ENCODE data around the gene CCNO. TPM values are rescaled to one million over a fixed set of nuclear protein-coding genes. Genes with fewer than 3 reads are reported as not detected.

The CCNO gene
- total and polyA plus RNA-seq, 2 donors (not counting 3 experiments of a cell fraction or from before 2014, with no cell fraction given) = 0.37 to 0.58 TPM

DNA sequence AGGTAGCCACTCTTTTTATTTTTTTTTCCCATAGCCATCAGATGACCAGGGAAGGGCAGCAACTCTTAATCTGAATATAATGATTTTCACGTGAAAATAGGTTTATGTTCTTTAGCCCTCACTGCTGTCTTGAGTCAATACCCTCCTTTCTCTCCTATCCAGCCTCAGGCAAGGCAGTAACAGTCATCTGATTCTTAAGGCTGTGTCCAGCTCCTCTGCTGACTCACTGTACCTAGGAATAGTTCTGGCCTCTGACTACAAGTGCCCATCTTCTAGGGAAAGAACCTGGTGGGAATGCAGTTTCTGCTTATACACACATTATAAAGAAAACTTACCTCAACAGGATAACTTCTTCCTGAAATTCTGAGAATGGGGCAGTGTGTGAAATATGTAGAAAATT is 43.4 kb upstream of the CCNO start:
- ChIA-PET POLR2A (no interaction called here), CTCF (no interaction called here)
- BruUV-seq (replicated peaks) = no TSS peak
- H3K9me3 ChIP-seq (replicated peaks; ENCODE audit: control insufficient read depth, insufficient read depth, low read length) = no peaks in the 10 kb centered on the region
- intact Hi-C loops (cut with micrococcal nuclease) = no loop called here
- dilution Hi-C loops (cut with MboI; ENCODE audit: extremely low pct_ligation_motif_present, low sequenced_read_pairs) = no loop called here
- H3K9me1 ChIP-seq (replicated peaks; ENCODE audit: control insufficient read depth, extremely low read depth, insufficient read depth, low read length) = no peaks in the 10 kb centered on the region
- no peak overlapping the region for H3K27ac ChIP-seq (ENCODE audit: insufficient read depth, low read depth, low read length)
- no peak overlapping the region for H3K4me3 ChIP-seq (replicated peaks in 1 of 3; ENCODE audit: insufficient read depth in 1 of 3, low read depth in 1 of 3, low read length in 3 of 3)
- H3K27me3 ChIP-seq (ENCODE audit: control insufficient read depth in 2 of 2, insufficient read depth in 2 of 2, low read length in 2 of 2) = no peaks in the 10 kb centered on the region
- H3K4me2 ChIP-seq (ENCODE audit: insufficient read depth, low read length) = no peak overlapping the region
- no peak for FAIRE-seq
- H3K4me1 ChIP-seq (ENCODE audit: control insufficient read depth, extremely low read depth, insufficient read depth, low read length) = no peaks in the 10 kb centered on the region
- H4K20me1 ChIP-seq (replicated peaks; ENCODE audit: control insufficient read depth, extremely low read depth, insufficient read depth, low read length) = no peaks in the 10 kb centered on the region
- H3K36me3 ChIP-seq (ENCODE audit: control insufficient read depth in 2 of 2, extremely low read depth in 1 of 2, insufficient read depth in 2 of 2, low read length in 2 of 2) = peaks cover 15 to 23% of the 10 kb centered on the region in 2 experiments
- TF ChIP-seq POLR2A (IDR thresholded peaks at IDR 0.05; ENCODE audit: low read depth, low read length) (no peak), EZH2 (IDR thresholded peaks at IDR 0.05; ENCODE audit: borderline replicate concordance, low read depth, low read length, severe bottlenecking) (no peak), MYC (IDR thresholded peaks at IDR 0.05; ENCODE audit: low read depth, low read length) (no peak), POLR2AphosphoS5 (IDR thresholded peaks at IDR 0.05; ENCODE audit: insufficient read depth, low read depth, low read length) (no peak), JUN (IDR thresholded peaks at IDR 0.05; ENCODE audit: borderline replicate concordance, insufficient read depth, insufficient read length, low read depth) (no peak), FOS (IDR thresholded peaks at IDR 0.05; ENCODE audit: borderline replicate concordance, insufficient read depth, low read length) (no peak), GATA2 (IDR thresholded peaks at IDR 0.05; ENCODE audit: insufficient read depth, insufficient read length, low read depth, low read length) (no peak), CTCF (IDR thresholded peaks at IDR 0.05; ENCODE audit: extremely low read depth in 1 of 2, insufficient read depth in 1 of 2, low read depth in 1 of 2, low read length in 2 of 2) (no peak)
- TF ChIP-seq, protein P1, sequence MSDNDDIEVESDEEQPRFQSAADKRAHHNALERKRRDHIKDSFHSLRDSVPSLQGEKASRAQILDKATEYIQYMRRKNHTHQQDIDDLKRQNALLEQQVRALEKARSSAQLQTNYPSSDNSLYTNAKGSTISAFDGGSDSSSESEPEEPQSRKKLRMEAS (IDR thresholded peaks at IDR 0.05; ENCODE audit: insufficient read depth, insufficient read length) = no peak
- no peak for DNase-seq (ENCODE audit: low read depth, low spot score)
- H2AFZ ChIP-seq (ENCODE audit: low read depth, low read length) = no peak overlapping the region
- H3K79me2 ChIP-seq (ENCODE audit: control insufficient read depth, insufficient read depth, low read length) = no peaks in the 10 kb centered on the region
- no peak overlapping the region for H3K9ac ChIP-seq (replicated peaks; ENCODE audit: extremely low read depth, insufficient read depth, low read length)

All from endothelial cell of umbilical vein (primary cell).